PFSK-1 (cell line): Measurements from ENCODE around the gene INPP5J.

ENCODE experiments used
- POLR2AphosphoS5 ChIP-seq: IDR thresholded peaks from 2 replicates; pipeline ENCODE4 v1.6.1; 2012; ENCODE audit warnings: low read depth, mild to moderate bottlenecking, control low read depth, low read length, moderate library complexity
- SIN3A ChIP-seq: IDR thresholded peaks from 2 replicates; pipeline ENCODE4 v1.6.1; 2012; ENCODE audit warnings: mild to moderate bottlenecking, low read length, moderate library complexity, borderline replicate concordance; ENCODE audit not compliant: insufficient read depth
- TF ChIP-seq, protein P1 (sequence below), 2 experiments: IDR thresholded peaks; 2 replicates each; pipeline versions ENCODE4 v1.6.1 to v1.8.0; 2011 to 2012; ENCODE audit warnings: low read depth in 2 of 2, low read length in 2 of 2, control low read depth in 1 of 2, inconsistent platforms in 1 of 2, mild to moderate bottlenecking in 1 of 2, moderate library complexity in 1 of 2; ENCODE audit not compliant: insufficient read depth in 1 of 2

DNA sequence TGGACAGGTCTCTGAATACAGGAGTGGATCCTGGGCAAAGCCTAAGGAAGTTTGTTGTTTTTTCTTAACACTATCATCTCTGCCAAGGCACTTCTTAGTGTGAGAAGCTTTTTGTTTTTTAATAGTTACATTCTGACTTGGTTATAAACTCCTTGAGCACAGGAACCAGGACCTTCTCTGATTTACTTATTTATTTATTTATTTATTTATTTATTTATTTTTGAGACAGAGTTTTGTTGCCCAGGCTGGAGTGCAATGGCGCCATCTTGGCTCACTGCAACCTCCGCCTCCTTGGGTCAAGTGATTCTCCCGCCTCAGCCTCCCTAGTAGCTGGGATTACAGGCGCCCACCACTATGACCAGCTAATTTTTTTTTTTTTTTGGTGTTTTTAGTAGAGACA, 48.2 kb downstream of the INPP5J start:
- no peak for TF ChIP-seq SIN3A
- TF ChIP-seq, protein P1, sequence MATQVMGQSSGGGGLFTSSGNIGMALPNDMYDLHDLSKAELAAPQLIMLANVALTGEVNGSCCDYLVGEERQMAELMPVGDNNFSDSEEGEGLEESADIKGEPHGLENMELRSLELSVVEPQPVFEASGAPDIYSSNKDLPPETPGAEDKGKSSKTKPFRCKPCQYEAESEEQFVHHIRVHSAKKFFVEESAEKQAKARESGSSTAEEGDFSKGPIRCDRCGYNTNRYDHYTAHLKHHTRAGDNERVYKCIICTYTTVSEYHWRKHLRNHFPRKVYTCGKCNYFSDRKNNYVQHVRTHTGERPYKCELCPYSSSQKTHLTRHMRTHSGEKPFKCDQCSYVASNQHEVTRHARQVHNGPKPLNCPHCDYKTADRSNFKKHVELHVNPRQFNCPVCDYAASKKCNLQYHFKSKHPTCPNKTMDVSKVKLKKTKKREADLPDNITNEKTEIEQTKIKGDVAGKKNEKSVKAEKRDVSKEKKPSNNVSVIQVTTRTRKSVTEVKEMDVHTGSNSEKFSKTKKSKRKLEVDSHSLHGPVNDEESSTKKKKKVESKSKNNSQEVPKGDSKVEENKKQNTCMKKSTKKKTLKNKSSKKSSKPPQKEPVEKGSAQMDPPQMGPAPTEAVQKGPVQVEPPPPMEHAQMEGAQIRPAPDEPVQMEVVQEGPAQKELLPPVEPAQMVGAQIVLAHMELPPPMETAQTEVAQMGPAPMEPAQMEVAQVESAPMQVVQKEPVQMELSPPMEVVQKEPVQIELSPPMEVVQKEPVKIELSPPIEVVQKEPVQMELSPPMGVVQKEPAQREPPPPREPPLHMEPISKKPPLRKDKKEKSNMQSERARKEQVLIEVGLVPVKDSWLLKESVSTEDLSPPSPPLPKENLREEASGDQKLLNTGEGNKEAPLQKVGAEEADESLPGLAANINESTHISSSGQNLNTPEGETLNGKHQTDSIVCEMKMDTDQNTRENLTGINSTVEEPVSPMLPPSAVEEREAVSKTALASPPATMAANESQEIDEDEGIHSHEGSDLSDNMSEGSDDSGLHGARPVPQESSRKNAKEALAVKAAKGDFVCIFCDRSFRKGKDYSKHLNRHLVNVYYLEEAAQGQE (IDR thresholded peaks at IDR 0.05; ENCODE audit: insufficient read depth in 1 of 2, low read depth in 2 of 2, low read length in 2 of 2), result no peak
- TF ChIP-seq POLR2AphosphoS5, result no peak
